ENCODE data around the gene ADAMTS9. TPM values are rescaled to one million over a fixed set of nuclear protein-coding genes. Genes with fewer than 3 reads are reported as not detected.

Gene ADAMTS9
- total RNA-seq, 4 donors from 2014 or later: 6.3 to 20.1 (median 13.0) TPM

DNA sequence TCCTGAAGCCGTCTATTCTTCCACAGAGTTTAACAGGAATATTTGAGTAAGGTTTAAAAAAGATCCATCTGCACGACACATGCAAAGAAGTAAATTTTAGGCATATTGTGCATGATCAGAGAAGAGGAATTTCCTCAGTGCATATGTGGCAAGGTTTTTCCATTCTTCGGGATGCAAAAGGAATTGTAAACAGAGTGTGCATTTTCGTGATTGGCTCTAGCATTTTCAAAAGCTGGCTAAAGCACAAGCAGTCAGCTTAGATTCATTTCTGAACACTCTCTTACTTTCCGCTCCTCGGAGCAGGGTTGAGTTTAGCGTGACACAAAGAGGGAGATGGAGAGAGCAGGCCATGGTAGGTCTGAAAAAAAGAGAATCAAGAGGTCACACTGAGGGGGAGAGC, 128.2 kb downstream of the ADAMTS9 start:
- no peak for TF ChIP-seq EP300 (IDR thresholded peaks at IDR 0.05; ENCODE audit: low read depth)
- TF ChIP-seq, protein P1, sequence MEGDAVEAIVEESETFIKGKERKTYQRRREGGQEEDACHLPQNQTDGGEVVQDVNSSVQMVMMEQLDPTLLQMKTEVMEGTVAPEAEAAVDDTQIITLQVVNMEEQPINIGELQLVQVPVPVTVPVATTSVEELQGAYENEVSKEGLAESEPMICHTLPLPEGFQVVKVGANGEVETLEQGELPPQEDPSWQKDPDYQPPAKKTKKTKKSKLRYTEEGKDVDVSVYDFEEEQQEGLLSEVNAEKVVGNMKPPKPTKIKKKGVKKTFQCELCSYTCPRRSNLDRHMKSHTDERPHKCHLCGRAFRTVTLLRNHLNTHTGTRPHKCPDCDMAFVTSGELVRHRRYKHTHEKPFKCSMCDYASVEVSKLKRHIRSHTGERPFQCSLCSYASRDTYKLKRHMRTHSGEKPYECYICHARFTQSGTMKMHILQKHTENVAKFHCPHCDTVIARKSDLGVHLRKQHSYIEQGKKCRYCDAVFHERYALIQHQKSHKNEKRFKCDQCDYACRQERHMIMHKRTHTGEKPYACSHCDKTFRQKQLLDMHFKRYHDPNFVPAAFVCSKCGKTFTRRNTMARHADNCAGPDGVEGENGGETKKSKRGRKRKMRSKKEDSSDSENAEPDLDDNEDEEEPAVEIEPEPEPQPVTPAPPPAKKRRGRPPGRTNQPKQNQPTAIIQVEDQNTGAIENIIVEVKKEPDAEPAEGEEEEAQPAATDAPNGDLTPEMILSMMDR (IDR thresholded peaks at IDR 0.05): no peak
- no peak for TF ChIP-seq POLR2AphosphoS5 (IDR thresholded peaks at IDR 0.05)
- no peak for TF ChIP-seq POLR2A (IDR thresholded peaks at IDR 0.05)
- 69 to 90% methylated on average over 5 to 7 of the region's 7 CpGs for WGBS, 2 donors (ENCODE audit: low coverage in 1 of 2)
- DNase-seq: no peak
- intact Hi-C loops (cut with DNase I; ENCODE audit: low total_unique reads): no loop called here
- Histone ChIP-seq H3K9me3 (no peaks in the 10 kb centered on the region), H3K27me3 (no peaks in the 10 kb centered on the region), H3K4me3 (no peak overlapping the region), H3K36me3 (no peaks in the 10 kb centered on the region), H3K4me1 (no peaks in the 10 kb centered on the region), H3K27ac (peak overlapping the region in 2 of 4 donors; percentile 53 to 66)
- in situ Hi-C loops (cut with MboI; ENCODE audit: low pct_ligation_motif_present in 1 of 4, low pct_unique_long_range_greater_than_20kb in 1 of 4, low sequenced_read_pairs in 3 of 4): no loop called here

DNA sequence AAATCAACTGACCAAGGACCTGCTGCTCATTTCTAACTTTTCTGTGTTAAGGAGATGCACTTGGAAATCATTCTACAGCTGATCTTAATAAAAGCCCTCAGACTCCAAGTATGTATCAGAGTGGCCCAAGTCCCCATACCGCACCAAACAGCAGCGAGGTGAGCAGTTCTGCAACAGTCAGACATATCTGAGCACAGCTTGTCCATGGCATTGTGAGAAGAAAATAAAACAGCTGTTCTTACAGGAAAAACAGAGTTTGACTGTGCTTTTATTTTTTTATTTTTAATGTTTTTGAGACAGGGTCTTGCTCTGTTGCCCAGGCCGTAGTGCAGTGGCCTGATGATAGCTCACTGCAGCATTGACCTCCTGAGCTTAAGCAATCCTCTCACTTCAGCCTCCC, 131.8 kb downstream of the ADAMTS9 start:
- Histone ChIP-seq H3K27me3 (no peaks in the 10 kb centered on the region), H3K4me3 (no peak overlapping the region), H3K36me3 (no peaks in the 10 kb centered on the region), H3K4me1 (no peaks in the 10 kb centered on the region), H3K9me3 (no peaks in the 10 kb centered on the region), H3K27ac (no peak overlapping the region)
- in situ Hi-C loops (cut with MboI; ENCODE audit: low pct_ligation_motif_present in 1 of 4, low pct_unique_long_range_greater_than_20kb in 1 of 4, low sequenced_read_pairs in 3 of 4) (no loop called here), intact Hi-C loops (cut with DNase I; ENCODE audit: low total_unique reads) (no loop called here)
- TF ChIP-seq, protein P1 (IDR thresholded peaks at IDR 0.05): no peak
- TF ChIP-seq EP300 (IDR thresholded peaks at IDR 0.05; ENCODE audit: low read depth): no peak
- 97 to 100% methylated on average over 3 of the region's 3 CpGs for WGBS, 2 donors (ENCODE audit: low coverage in 1 of 2)
- DNase-seq: no peak

DNA sequence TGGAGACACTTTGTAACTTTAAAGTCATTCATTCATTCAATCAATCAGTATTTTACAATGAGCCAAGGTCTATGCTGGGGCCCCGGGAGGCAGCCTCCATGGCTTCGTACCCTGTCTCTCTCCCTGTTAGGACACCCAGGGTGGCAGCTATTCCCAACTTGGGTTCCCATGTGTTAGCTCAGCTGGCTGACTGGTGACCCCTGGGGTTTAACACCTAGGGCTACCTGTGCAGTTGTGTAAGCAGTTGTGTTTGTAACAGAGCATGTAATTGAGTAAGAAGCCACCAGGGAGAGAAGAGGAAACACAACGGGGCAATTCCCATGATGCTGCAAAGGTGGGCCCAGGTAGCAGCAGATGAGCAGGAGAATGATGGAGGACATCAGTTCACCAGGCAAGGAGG, 132.4 kb downstream of the ADAMTS9 start:
- in situ Hi-C loops (cut with MboI; ENCODE audit: low pct_ligation_motif_present in 1 of 4, low pct_unique_long_range_greater_than_20kb in 1 of 4, low sequenced_read_pairs in 3 of 4): no loop called here
- Histone ChIP-seq H3K4me3 (no peak overlapping the region), H3K9me3 (no peaks in the 10 kb centered on the region), H3K27ac (no peak overlapping the region), H3K4me1 (no peaks in the 10 kb centered on the region), H3K36me3 (no peaks in the 10 kb centered on the region), H3K27me3 (no peaks in the 10 kb centered on the region)
- no peak for TF ChIP-seq EP300 (IDR thresholded peaks at IDR 0.05; ENCODE audit: low read depth)
- TF ChIP-seq, protein P1 (IDR thresholded peaks at IDR 0.05): no peak
- no peak for TF ChIP-seq POLR2A (IDR thresholded peaks at IDR 0.05)
- TF ChIP-seq POLR2AphosphoS5 (IDR thresholded peaks at IDR 0.05): no peak
- no peak for DNase-seq
- WGBS, 2 donors (ENCODE audit: low coverage in 1 of 2): 81 to 95% methylated on average over 3 of the region's 3 CpGs
- intact Hi-C loops (cut with DNase I; ENCODE audit: low total_unique reads): no loop called here

DNA sequence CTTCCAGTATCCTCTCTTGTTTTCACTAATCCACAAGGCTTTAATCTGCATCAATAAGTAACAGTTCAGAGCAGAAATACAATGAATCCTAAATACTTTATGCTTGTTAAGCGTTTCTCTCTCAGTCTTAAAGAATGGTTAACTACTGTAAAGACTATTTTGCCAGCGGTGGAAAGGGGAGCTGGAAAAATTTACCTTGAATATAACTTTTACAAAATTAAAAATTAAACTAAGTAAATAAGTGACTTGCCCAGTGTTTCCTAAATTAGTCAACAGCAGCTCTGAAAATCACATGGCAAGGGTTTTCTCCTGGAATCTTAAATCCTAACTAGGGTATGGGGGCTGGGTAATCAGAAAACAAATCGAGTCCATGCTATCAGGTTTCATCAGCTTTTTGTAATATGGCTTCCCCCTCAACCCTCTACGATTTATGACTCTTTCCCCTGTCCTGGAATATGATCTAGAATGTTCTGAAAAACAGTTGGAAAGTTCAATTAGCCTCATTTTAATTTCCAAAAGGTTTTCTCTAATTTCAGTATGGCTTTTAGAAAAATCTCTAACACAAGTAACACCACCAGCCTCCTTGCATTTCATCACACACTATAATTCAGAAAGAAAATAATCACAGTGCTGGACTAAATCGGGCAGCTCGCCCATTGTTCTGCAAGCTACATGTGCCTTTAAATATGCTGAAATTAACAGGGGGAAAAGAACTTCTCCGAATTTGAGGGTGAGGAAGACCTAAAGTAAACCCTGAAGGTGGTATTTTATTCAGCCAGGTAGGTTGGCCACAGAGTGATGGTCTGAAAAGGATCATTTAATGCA, 133.5 kb downstream of the ADAMTS9 start:
- no peaks in the 10 kb centered on the region for H3K9me3 ChIP-seq
- TF ChIP-seq, protein P1 (IDR thresholded peaks at IDR 0.05): no peak
- no peak for TF ChIP-seq POLR2A (IDR thresholded peaks at IDR 0.05)
- H3K27ac ChIP-seq: no peak overlapping the region
- no peak overlapping the region for H3K4me3 ChIP-seq
- no peak for DNase-seq
- 70 to 80% methylated on average over 6 to 7 of the region's 7 CpGs for WGBS, 2 donors (ENCODE audit: low coverage in 1 of 2)
- no peaks in the 10 kb centered on the region for H3K27me3 ChIP-seq
- peaks cover 0 to 4% (median under 1%) of the 10 kb centered on the region in 4 donors for H3K4me1 ChIP-seq
- in situ Hi-C loops (cut with MboI; ENCODE audit: low pct_ligation_motif_present in 1 of 4, low pct_unique_long_range_greater_than_20kb in 1 of 4, low sequenced_read_pairs in 3 of 4) (no loop called here), intact Hi-C loops (cut with DNase I; ENCODE audit: low total_unique reads) (no loop called here)
- no peaks in the 10 kb centered on the region for H3K36me3 ChIP-seq
